ENCODE data around the gene CORIN. TPM values are rescaled to one million over a fixed set of nuclear protein-coding genes. Genes with fewer than 3 reads are reported as not detected.

The CORIN gene
- total and polyA plus RNA-seq, 2 experiments from 2014 or later = not detected

GRCh38 chr4:47641755-47642154, 196.1 kb downstream of the CORIN start:
- Mint-ChIP-seq H3K27me3 (ENCODE audit: insufficient read depth, low read depth, poor library complexity) (no peaks in the 10 kb centered on the region), H3K4me3 (no peak overlapping the region), H3K4me1 (0 out of 3 replicates have a peak, but pooled peaks cover 3% of the 10 kb centered on the region), H3K9me3 (peaks cover 17% of the 10 kb centered on the region), H3K27ac (no peak overlapping the region), H3K36me3 (ENCODE audit: low read depth) (peaks cover 13% of the 10 kb centered on the region; the same call in 2 of the 3 replicates)
- H3K79me2 ChIP-seq (replicated peaks; ENCODE audit: insufficient read depth) = no peaks in the 10 kb centered on the region
- H3K27ac ChIP-seq (ENCODE audit: low read depth) = no peak overlapping the region
- H4K20me1 ChIP-seq (replicated peaks; ENCODE audit: insufficient read depth) = no peaks in the 10 kb centered on the region
- no peak overlapping the region; the same call in 1 of the 2 replicates for H2AFZ ChIP-seq
- no peak for TF ChIP-seq ZNF114 (CRISPR knock-in tag; IDR thresholded peaks at IDR 0.05)
- no peak for TF ChIP-seq CTCF (conservative IDR thresholded peaks at IDR 0.05; ENCODE audit: low read depth in 2 of 2)
- no peak for TF ChIP-seq ZNF462 (CRISPR knock-in tag; IDR thresholded peaks at IDR 0.05)
- no peak for TF ChIP-seq EZH2 (IDR thresholded peaks at IDR 0.05; ENCODE audit: low read depth, unreplicated experiment)
- no peak for TF ChIP-seq ETS1 (IDR thresholded peaks at IDR 0.05)
- TF ChIP-seq NANOG (IDR thresholded peaks at IDR 0.05; ENCODE audit: borderline replicate concordance) = no peak
- no peak for TF ChIP-seq ZNF331 (CRISPR knock-in tag; IDR thresholded peaks at IDR 0.05; ENCODE audit: low read depth)
- H3K4me2 ChIP-seq = no peak overlapping the region
- H3F3A ChIP-seq (replicated peaks; ENCODE audit: low read depth) = no peaks in the 10 kb centered on the region
- H3K27me3 ChIP-seq (ENCODE audit: insufficient read depth) = no peaks in the 10 kb centered on the region
- H3K4me3 ChIP-seq = no peak overlapping the region
- no peak for ATAC-seq
- DNase-seq (ENCODE audit: low spot score) = no peak
- H3K4me1 ChIP-seq (ENCODE audit: insufficient read depth) = no peaks in the 10 kb centered on the region
- no peaks in the 10 kb centered on the region for H3K9me2 ChIP-seq (ENCODE audit: insufficient read depth)
- no peaks in the 10 kb centered on the region for H3K36me3 ChIP-seq (ENCODE audit: insufficient read depth)

Measured in GM23338 (cell line).